Endothelial cell of umbilical vein (primary cell): Measurements from ENCODE around the gene FTCDNL1. TPM values are rescaled to one million over a fixed set of nuclear protein-coding genes. Genes with fewer than 3 reads are reported as not detected.

Experiments
- BruUV-seq: library from RNA; stranded (reverse); fragments of 400-500 nt; replicated peaks from 2 replicates; lab custom pipeline; 2021; lab: Mats Ljungman, UMichigan
- CTCF ChIA-PET: fragments of 300-600, 350-600 bp; sonication (Branson Sonifier 250); formaldehyde crosslinking; loops from one replicate; lab custom pipeline; 2021; ENCODE audit warnings: antibody characterized with exemption, inconsistent platforms; lab: Charles Lee
- POLR2A ChIA-PET: fragments of 300-600, 350-600 bp; sonication (Branson Sonifier 250); formaldehyde crosslinking; loops from one replicate; lab custom pipeline; 2021; ENCODE audit warnings: antibody characterized with exemption, inconsistent platforms; lab: Charles Lee
- DNase-seq: peaks from one replicate; pipeline ENCODE4 v3.0.0-alpha.2; 2011; ENCODE audit warnings: low read depth, low spot score
- FAIRE-seq: peaks from 2 replicates; lab custom pipeline; 2011; peaks lifted over from hg19 to GRCh38; lab: Jason Lieb, UNC
- H2AFZ ChIP-seq: 2 replicates; pipeline ENCODE4 v1.6.0; 2012; ENCODE audit warnings: low read depth, low read length, control low read depth, inconsistent platforms
- H3K27ac ChIP-seq: 2 replicates; pipeline ENCODE4 v1.5.1; 2011; ENCODE audit warnings: low read depth, mild to moderate bottlenecking, control low read depth, low read length, moderate library complexity; ENCODE audit not compliant: insufficient read depth
- H3K27me3 ChIP-seq, 2 experiments: 2 replicates each; pipeline versions ENCODE4 v1.6.0 to v1.6.1; 2011; ENCODE audit warnings: low read length in 2 of 2, mixed read lengths in 1 of 2; ENCODE audit not compliant: control insufficient read depth in 2 of 2, insufficient read depth in 2 of 2
- H3K36me3 ChIP-seq, 2 experiments: 2 replicates in 1 of 2; 3 replicates in 1 of 2; pipeline ENCODE4 v1.5.1; 2011; ENCODE audit warnings: low read length in 2 of 2, mild to moderate bottlenecking in 1 of 2, moderate library complexity in 1 of 2; ENCODE audit not compliant: control insufficient read depth in 2 of 2, insufficient read depth in 2 of 2; ENCODE audit errors: extremely low read depth in 1 of 2
- H3K4me1 ChIP-seq: 3 replicates; pipeline ENCODE4 v1.5.1; 2011; ENCODE audit warnings: mild to moderate bottlenecking, low read length; ENCODE audit not compliant: control insufficient read depth, insufficient read depth; ENCODE audit errors: extremely low read depth
- H3K4me2 ChIP-seq: 2 replicates; pipeline ENCODE4 v1.6.1; 2011; ENCODE audit warnings: low read length, control low read depth, mixed read lengths; ENCODE audit not compliant: insufficient read depth
- H3K4me3 ChIP-seq, 3 experiments: fragments of 200-600 bp in 1 of 3; sonication (generic), shearing (Covaris generic) in 1 of 3; replicated peaks in 1 of 3; 2 replicates each; pipeline ENCODE4 v1.5.1; 2011 to 2016; ENCODE audit warnings: control low read depth in 3 of 3, low read length in 3 of 3, mild to moderate bottlenecking in 2 of 3, inconsistent platforms in 1 of 3, low read depth in 1 of 3, moderate library complexity in 1 of 3; ENCODE audit not compliant: insufficient read depth in 1 of 3
- H3K79me2 ChIP-seq: 2 replicates; pipeline ENCODE4 v1.6.0; 2012; ENCODE audit warnings: low read length, inconsistent platforms; ENCODE audit not compliant: control insufficient read depth, insufficient read depth
- H3K9ac ChIP-seq: replicated peaks from 2 replicates; pipeline ENCODE3; 2011; ENCODE audit warnings: low read length, control low read depth; ENCODE audit not compliant: insufficient read depth; ENCODE audit errors: extremely low read depth
- H3K9me1 ChIP-seq: replicated peaks from 3 replicates; pipeline ENCODE4 v1.6.0; 2011; ENCODE audit warnings: mild to moderate bottlenecking, low read length; ENCODE audit not compliant: control insufficient read depth, insufficient read depth; ENCODE audit errors: extremely low read depth
- H3K9me3 ChIP-seq: replicated peaks from 2 replicates; pipeline ENCODE4 v1.5.1; 2012; ENCODE audit warnings: low read length, inconsistent platforms; ENCODE audit not compliant: control insufficient read depth, insufficient read depth
- H4K20me1 ChIP-seq: replicated peaks from 2 replicates; pipeline ENCODE3; 2011; ENCODE audit warnings: mild to moderate bottlenecking, low read length; ENCODE audit not compliant: control insufficient read depth, insufficient read depth; ENCODE audit errors: extremely low read depth
- CTCF ChIP-seq, 2 donors: IDR thresholded peaks; 1 replicate in 1 of 2; 2 replicates in 1 of 2; pipeline ENCODE4 v1.5.1; 2011; ENCODE audit warnings: low read length in 2 of 2, mild to moderate bottlenecking in 2 of 2, moderate library complexity in 2 of 2, control low read depth in 1 of 2, inconsistent platforms in 1 of 2, low read depth in 1 of 2; ENCODE audit not compliant: insufficient read depth in 1 of 2; ENCODE audit errors: extremely low read depth in 1 of 2
- EZH2 ChIP-seq: IDR thresholded peaks from 2 replicates; pipeline ENCODE4 v1.6.1; 2012; ENCODE audit warnings: borderline replicate concordance, low read depth, mild to moderate bottlenecking, moderate library complexity, low read length, inconsistent platforms; ENCODE audit not compliant: severe bottlenecking
- GATA2 ChIP-seq: IDR thresholded peaks from 2 replicates; pipeline ENCODE4 v1.7.0; 2011; ENCODE audit warnings: low read depth, mild to moderate bottlenecking, moderate library complexity, mixed read lengths, low read length; ENCODE audit not compliant: insufficient read length, insufficient read depth
- JUN ChIP-seq: IDR thresholded peaks from 2 replicates; pipeline ENCODE4 v1.6.1; 2011; ENCODE audit warnings: borderline replicate concordance, low read depth; ENCODE audit not compliant: insufficient read length, insufficient read depth
- MAX ChIP-seq: IDR thresholded peaks from 2 replicates; pipeline ENCODE4 v1.6.1; 2011; ENCODE audit not compliant: insufficient read depth, insufficient read length
- MYC ChIP-seq: IDR thresholded peaks from one replicate; pipeline ENCODE4 v1.6.1; 2011; ENCODE audit warnings: mild to moderate bottlenecking, low read depth, low read length
- POLR2A ChIP-seq: IDR thresholded peaks from 2 replicates; pipeline ENCODE4 v1.6.1; 2012; ENCODE audit warnings: low read depth, mild to moderate bottlenecking, control low read depth, low read length
- POLR2AphosphoS5 ChIP-seq: IDR thresholded peaks from 2 replicates; pipeline ENCODE4 v1.6.1; 2012; ENCODE audit warnings: low read depth, mild to moderate bottlenecking, control low read depth, low read length, moderate library complexity; ENCODE audit not compliant: insufficient read depth
- dilution Hi-C: fragments of 300-500 bp; cut with MboI; formaldehyde crosslinking; loops from one replicate; pipeline ENCODE4 v1.15.0; 2019; ENCODE audit warnings: low sequenced_read_pairs; ENCODE audit not compliant: extremely low pct_ligation_motif_present
- intact Hi-C: fragments of 100-400 bp; cut with micrococcal nuclease; formaldehyde crosslinking; loops from one replicate; pipeline ENCODE4 v1.10.0; 2022
- polyA plus RNA-seq, 4 experiments: library from polyadenylated mRNA; depleted of rRNA in 3 of 4; stranded (reverse) in 3 of 4; unstranded in 1 of 4; fragments of >200 nt; gene quantifications; 2 replicates each; pipeline versions ENCODE4 v1.2.1 to v1.2.3, GENCODE V29; 2011 to 2012; ENCODE audit warnings: missing spikeins in 1 of 4
- total RNA-seq: library from RNA; stranded (reverse); gene quantifications from 2 replicates; pipeline ENCODE4 v1.2.3, GENCODE V29; 2021

FTCDNL1 gene
- total and polyA plus RNA-seq, 2 donors (not counting 3 experiments of a cell fraction or from before 2014, with no cell fraction given), result 0.19 to 0.27 TPM

GRCh38 chr2:199806179-199806578 lies 44.8 kb downstream of the FTCDNL1 start:
- H3K9me1 ChIP-seq, result no peaks in the 10 kb centered on the region
- H3K36me3 ChIP-seq, result no peaks in the 10 kb centered on the region
- no peaks in the 10 kb centered on the region for H3K9me3 ChIP-seq
- no peaks in the 10 kb centered on the region for H3K79me2 ChIP-seq
- POLR2A ChIA-PET, result no interaction called here
- dilution Hi-C loops (no loop called here), intact Hi-C loops (no loop called here)
- H3K9ac ChIP-seq, result no peak overlapping the region
- H3K27me3 ChIP-seq, result no peaks in the 10 kb centered on the region
- no peak overlapping the region for H3K4me3 ChIP-seq
- TF ChIP-seq MYC, result no peak
- no peak for TF ChIP-seq GATA2
- TF ChIP-seq POLR2AphosphoS5, result no peak
- no peak for TF ChIP-seq JUN
- no peak for TF ChIP-seq CTCF (IDR thresholded peaks at IDR 0.05; ENCODE audit: extremely low read depth in 1 of 2, insufficient read depth in 1 of 2, low read depth in 1 of 2, low read length in 2 of 2)
- no peak for TF ChIP-seq POLR2A
- TF ChIP-seq EZH2, result no peak
- TF ChIP-seq MAX, result no peak
- FAIRE-seq (no peak), DNase-seq (no peak)
- no peak overlapping the region for H3K27ac ChIP-seq
- CTCF ChIA-PET, result no interaction called here
- H4K20me1 ChIP-seq, result no peaks in the 10 kb centered on the region
- no peaks in the 10 kb centered on the region for H3K4me1 ChIP-seq
- no peak overlapping the region for H2AFZ ChIP-seq
- no TSS peak for BruUV-seq
- H3K4me2 ChIP-seq, result no peak overlapping the region
